Loucy (cell line): Measurements from ENCODE around the gene METAP1D.

ENCODE experiments used
- H2AFZ ChIP-seq: fragments of 200-600 bp; sonication (generic); 2 replicates; pipeline ENCODE4 v1.6.0; 2016; ENCODE audit warnings: antibody characterized with exemption, mild to moderate bottlenecking, low read length, moderate library complexity
- H3F3A ChIP-seq: fragments of 200-600 bp; 2 replicates; pipeline ENCODE4 v1.6.0; 2016; ENCODE audit warnings: antibody characterized with exemption, low read depth, mild to moderate bottlenecking
- H3K27me3 ChIP-seq: fragments of 200-600 bp; sonication (generic); 2 replicates; pipeline ENCODE4 v1.6.1; 2014; ENCODE audit warnings: low read length, mild to moderate bottlenecking; ENCODE audit not compliant: insufficient read depth, poor library complexity, severe bottlenecking
- H3K36me3 ChIP-seq: fragments of 200-600 bp; sonication (generic); 2 replicates; pipeline ENCODE4 v1.6.1; 2016; ENCODE audit warnings: low read length; ENCODE audit not compliant: insufficient read depth
- H3K4me1 ChIP-seq: fragments of 200-600 bp; sonication (generic); 2 replicates; pipeline ENCODE4 v1.5.1; 2014; ENCODE audit warnings: low read length, mild to moderate bottlenecking; ENCODE audit not compliant: insufficient read depth, poor library complexity, severe bottlenecking
- H3K4me2 ChIP-seq: fragments of 200-600 bp; sonication (generic); 2 replicates; pipeline ENCODE4 v1.6.0; 2014; ENCODE audit warnings: antibody characterized with exemption, low read length, low read depth, mild to moderate bottlenecking; ENCODE audit not compliant: poor library complexity, severe bottlenecking
- H3K4me3 ChIP-seq: fragments of 200-600 bp; sonication (generic); 2 replicates; pipeline ENCODE4 v1.5.1; 2014; ENCODE audit warnings: low read length, mild to moderate bottlenecking, mixed read lengths; ENCODE audit not compliant: poor library complexity, severe bottlenecking
- H3K79me2 ChIP-seq: fragments of 200-600 bp; sonication (generic); 2 replicates; pipeline ENCODE4 v1.6.1; 2014; ENCODE audit warnings: low read length; ENCODE audit not compliant: insufficient read depth
- H3K9ac ChIP-seq: fragments of 200-600 bp; sonication (generic); 2 replicates; pipeline ENCODE4 v1.6.0; 2014; ENCODE audit warnings: mild to moderate bottlenecking, low read depth, low read length, moderate library complexity; ENCODE audit not compliant: poor library complexity, severe bottlenecking
- H3K9me2 ChIP-seq: fragments of 200-600 bp; sonication (generic); replicated peaks from 2 replicates; pipeline ENCODE4 v1.6.1; 2016; ENCODE audit warnings: low read depth, low read length, mixed read lengths
- H3K9me3 ChIP-seq: fragments of 200-600 bp; sonication (generic); 2 replicates; pipeline ENCODE4 v1.6.1; 2014; ENCODE audit warnings: mild to moderate bottlenecking, antibody characterized with exemption, low read length, low read depth; ENCODE audit not compliant: insufficient read depth
- H4K20me1 ChIP-seq: fragments of 200-600 bp; sonication (generic); 2 replicates; pipeline ENCODE4 v1.6.0; 2014; ENCODE audit warnings: antibody characterized with exemption, low read length, mild to moderate bottlenecking; ENCODE audit not compliant: insufficient read depth, poor library complexity, severe bottlenecking
- EZH2phosphoT487 ChIP-seq: fragments of 200-600 bp; IDR thresholded peaks from 2 replicates; pipeline ENCODE4 v1.6.1; 2018; ENCODE audit warnings: antibody characterized with exemption, mild to moderate bottlenecking, moderate library complexity, borderline replicate concordance
- TF ChIP-seq, protein P1 (sequence below): fragments of 200-600 bp; sonication (generic); conservative IDR thresholded peaks from 2 replicates; pipeline ENCODE4 v1.5.1; 2014; ENCODE audit warnings: mild to moderate bottlenecking, antibody characterized with exemption, low read length

Gene METAP1D

DNA sequence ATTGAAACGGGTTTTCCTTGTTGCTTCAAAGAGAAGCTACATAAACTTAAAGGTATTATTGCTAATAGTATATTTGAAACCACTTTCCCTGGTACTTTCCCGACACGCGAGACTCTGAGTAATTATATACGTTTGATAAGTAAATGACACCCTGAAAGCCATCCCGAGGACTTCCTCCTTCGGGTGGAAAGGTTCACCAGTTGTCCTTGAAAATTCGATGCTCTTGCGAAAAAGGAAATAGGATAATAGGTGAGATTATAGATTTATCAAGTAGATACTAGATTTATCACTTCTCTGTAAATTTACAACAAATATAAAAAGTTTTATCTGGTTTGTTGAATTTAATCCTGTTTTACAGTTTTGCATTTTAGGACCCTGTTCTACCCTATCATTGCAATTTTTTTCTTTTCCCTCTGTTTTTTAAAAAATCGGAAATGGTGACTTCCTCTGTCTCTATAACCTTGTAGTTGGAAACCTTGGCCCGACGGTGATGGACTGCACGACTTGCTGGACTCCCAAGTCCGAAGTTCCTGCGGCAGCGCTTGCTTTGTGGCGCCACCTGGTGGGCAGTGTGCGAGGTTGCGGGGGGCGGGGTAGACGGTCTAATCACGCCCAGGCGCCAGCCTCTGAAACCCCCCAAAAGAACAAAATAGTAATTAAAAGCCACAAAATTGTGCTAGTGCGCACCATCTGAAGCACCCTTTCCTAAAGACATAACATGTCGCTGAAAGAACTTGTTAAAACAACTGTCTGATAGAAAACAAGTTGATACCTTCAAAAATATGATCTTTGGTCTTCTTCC lies 103.9 kb downstream of the METAP1D start:
- Histone ChIP-seq H3F3A (no peaks in the 10 kb centered on the region), H3K27me3 (no peaks in the 10 kb centered on the region), H3K4me2 (peak overlapping the region; percentile 92), H3K9me2 (no peaks in the 10 kb centered on the region), H3K4me3 (peak overlapping the region; percentile 74), H3K79me2 (no peaks in the 10 kb centered on the region), H4K20me1 (no peaks in the 10 kb centered on the region), H3K9me3 (no peaks in the 10 kb centered on the region), H3K36me3 (no peaks in the 10 kb centered on the region), H3K9ac (peak overlapping the region; percentile 2), H2AFZ (peak overlapping the region; percentile 59), H3K4me1 (peaks cover 12% of the 10 kb centered on the region)
- TF ChIP-seq, protein P1, sequence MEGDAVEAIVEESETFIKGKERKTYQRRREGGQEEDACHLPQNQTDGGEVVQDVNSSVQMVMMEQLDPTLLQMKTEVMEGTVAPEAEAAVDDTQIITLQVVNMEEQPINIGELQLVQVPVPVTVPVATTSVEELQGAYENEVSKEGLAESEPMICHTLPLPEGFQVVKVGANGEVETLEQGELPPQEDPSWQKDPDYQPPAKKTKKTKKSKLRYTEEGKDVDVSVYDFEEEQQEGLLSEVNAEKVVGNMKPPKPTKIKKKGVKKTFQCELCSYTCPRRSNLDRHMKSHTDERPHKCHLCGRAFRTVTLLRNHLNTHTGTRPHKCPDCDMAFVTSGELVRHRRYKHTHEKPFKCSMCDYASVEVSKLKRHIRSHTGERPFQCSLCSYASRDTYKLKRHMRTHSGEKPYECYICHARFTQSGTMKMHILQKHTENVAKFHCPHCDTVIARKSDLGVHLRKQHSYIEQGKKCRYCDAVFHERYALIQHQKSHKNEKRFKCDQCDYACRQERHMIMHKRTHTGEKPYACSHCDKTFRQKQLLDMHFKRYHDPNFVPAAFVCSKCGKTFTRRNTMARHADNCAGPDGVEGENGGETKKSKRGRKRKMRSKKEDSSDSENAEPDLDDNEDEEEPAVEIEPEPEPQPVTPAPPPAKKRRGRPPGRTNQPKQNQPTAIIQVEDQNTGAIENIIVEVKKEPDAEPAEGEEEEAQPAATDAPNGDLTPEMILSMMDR = peak; percentile 97
- TF ChIP-seq EZH2phosphoT487 = no peak

DNA sequence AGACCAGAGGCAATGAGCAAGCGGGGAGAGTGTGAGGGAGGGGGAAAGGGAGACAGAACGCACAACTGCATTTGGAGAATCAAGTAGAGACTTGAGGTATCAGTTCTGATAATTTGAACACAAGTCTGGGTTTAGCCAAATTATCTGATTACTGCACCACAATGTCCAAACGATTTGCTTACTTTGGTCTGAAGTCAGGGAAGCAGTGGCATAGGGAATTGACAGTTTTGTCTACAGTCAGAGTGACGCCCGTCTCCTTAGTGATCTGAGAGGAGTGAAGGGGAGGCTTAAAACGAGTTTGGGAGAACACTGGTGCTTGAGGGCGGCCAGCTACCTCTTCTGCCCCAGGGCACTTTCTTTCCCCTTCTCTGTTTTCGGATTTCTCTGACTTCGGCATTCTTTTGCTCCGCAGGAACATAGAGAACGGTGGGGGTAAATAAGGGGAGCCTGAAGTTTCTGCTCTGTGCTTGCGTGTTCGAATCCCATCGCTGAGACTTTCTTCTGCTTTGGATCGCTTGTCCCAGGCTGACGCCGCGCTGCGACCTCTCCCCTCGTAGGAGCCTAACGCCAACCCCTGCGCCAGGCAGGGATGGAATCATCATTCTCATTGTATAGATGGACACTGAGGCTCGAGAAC lies 105.8 kb downstream of the METAP1D start:
- Histone ChIP-seq H3K9me3 (no peaks in the 10 kb centered on the region), H3K9me2 (no peaks in the 10 kb centered on the region), H3K9ac (no peak overlapping the region), H3K79me2 (no peaks in the 10 kb centered on the region), H2AFZ (no peak overlapping the region), H3K4me3 (no peak overlapping the region), H4K20me1 (no peaks in the 10 kb centered on the region), H3F3A (no peaks in the 10 kb centered on the region), H3K36me3 (no peaks in the 10 kb centered on the region), H3K4me2 (no peak overlapping the region), H3K27me3 (no peaks in the 10 kb centered on the region), H3K4me1 (peaks cover 12% of the 10 kb centered on the region)
- TF ChIP-seq, protein P1 = no peak
- no peak for TF ChIP-seq EZH2phosphoT487

DNA sequence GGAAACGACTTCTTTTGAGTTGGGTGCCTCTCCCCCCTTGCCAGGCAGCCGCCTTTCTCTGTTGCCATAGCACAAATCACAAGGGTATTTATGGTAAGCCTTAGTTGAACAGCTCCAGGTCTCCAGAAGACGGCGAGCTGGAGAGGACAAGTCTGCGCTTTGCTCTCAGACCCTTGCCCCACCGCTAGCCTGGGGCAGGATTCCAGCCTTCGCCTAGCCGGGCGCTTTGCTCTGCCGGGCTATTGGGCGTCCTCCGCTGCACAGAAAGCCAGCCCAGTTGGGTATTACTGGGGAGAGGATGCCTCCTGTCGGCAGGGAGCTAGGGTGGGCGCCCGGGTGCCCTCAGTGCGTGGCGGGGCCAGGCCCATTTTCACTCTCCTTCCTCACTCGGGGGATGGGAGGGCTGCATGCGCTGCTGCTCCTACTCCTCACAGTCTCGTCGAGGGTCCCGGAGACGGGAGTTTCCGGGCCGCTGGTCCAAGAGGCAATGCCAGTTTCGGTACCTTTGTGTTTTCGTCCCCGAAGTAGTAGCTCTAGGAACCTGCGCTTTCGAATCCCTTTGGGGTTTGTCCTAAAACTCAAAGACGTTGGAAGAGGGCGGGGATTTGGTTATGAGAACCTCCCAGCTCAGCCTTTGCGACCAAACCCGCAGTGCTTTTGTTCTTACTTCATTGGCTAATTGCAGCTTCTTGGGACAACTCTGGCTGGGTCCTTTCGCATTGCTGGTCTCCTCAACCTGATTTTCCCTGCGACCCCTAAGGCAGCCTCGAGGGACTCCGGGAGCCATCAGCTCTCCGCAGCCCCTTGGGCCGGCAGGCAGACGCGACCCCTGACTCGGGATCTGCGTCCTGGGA lies 106.6 kb downstream of the METAP1D start:
- H2AFZ ChIP-seq = peak overlapping the region; percentile 84
- no peaks in the 10 kb centered on the region for H4K20me1 ChIP-seq
- H3K27me3 ChIP-seq = no peaks in the 10 kb centered on the region
- no peaks in the 10 kb centered on the region for H3K36me3 ChIP-seq
- no peaks in the 10 kb centered on the region for H3K9me2 ChIP-seq
- peaks cover 12% of the 10 kb centered on the region for H3K4me1 ChIP-seq
- no peak for TF ChIP-seq EZH2phosphoT487
- TF ChIP-seq, protein P1 = peak; percentile 56
- H3K9ac ChIP-seq = no peak overlapping the region
- H3K4me2 ChIP-seq = peak overlapping the region; percentile 61
- H3K4me3 ChIP-seq = peak overlapping the region; percentile 59
- H3F3A ChIP-seq = no peaks in the 10 kb centered on the region
- H3K79me2 ChIP-seq = no peaks in the 10 kb centered on the region
- H3K9me3 ChIP-seq = no peaks in the 10 kb centered on the region
